Measurements from ENCODE around the gene TDRD6.

- no peak for TF ChIP-seq CTCF (IDR thresholded peaks at IDR 0.05)
- no peak for TF ChIP-seq POLR2A (IDR thresholded peaks at IDR 0.05)
- no peak for TF ChIP-seq EP300 (IDR thresholded peaks at IDR 0.05)
Measured at GRCh38 chr6:46706464-46706863, 18.8 kb downstream of the TDRD6 start.
